ENCODE data around the gene COPZ1.

The COPZ1 gene

DNA sequence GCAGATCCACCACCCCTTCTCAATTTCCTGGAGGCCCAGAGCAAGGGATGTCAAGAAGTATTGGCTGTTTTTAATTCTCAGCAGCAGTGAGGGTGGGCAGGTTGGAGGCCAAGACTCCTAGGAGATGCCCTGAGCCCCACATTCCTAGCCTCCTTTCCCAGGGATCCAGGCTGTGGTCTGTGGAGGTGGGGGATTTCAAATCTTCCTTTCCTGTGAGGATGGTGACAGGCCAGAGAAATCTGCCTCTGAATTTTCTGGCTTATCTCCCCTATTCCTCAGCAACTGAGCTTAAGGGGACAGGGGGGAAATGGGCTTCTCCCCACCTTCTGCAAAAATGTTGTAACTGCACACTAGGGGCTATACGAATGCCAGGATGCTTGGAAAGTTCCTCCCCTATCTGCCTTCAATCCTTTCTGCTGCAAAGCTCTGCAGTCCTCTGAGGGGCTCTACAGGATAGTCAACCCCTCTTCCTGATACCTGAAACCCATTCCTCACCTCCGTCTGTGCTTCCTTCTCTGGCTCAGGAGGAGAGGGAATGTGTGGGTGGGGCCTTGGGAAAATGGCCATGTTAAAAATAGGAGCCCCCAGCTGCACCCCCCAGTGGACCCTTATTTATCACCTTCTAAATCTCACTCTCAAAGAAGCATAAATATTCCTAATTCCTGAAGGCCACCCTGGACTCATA is 32.7 kb downstream of the COPZ1 start:
- no peak overlapping the region for H3K27ac ChIP-seq (ENCODE audit: low read depth, low read length)
- peaks cover 16 to 38% (median 30%) of the 10 kb centered on the region in 5 donors for H3K4me1 ChIP-seq (ENCODE audit: control insufficient read depth in 5 of 5, insufficient read depth in 5 of 5, low read length in 5 of 5)
- no peak overlapping the region for H3K4me3 ChIP-seq (ENCODE audit: low read depth in 1 of 5, low read length in 5 of 5)
- no peaks in the 10 kb centered on the region for H3K9me3 ChIP-seq (ENCODE audit: control insufficient read depth in 5 of 5, low read length in 5 of 5)
- H3K9ac ChIP-seq (ENCODE audit: low read length in 5 of 5), result no peak overlapping the region
- no peaks in the 10 kb centered on the region for H3K27me3 ChIP-seq (ENCODE audit: control insufficient read depth in 5 of 5, insufficient read depth in 4 of 5, low read length in 5 of 5)
- peaks cover 0 to 2% (median 0%) of the 10 kb centered on the region in 5 donors for H3K36me3 ChIP-seq (ENCODE audit: control insufficient read depth in 5 of 5, insufficient read depth in 5 of 5, low read length in 5 of 5)

GRCh38 chr12:54358191-54358944 is 33.4 kb downstream of the COPZ1 start:
- H3K9me3 ChIP-seq (ENCODE audit: control insufficient read depth in 5 of 5, low read length in 5 of 5), result no peaks in the 10 kb centered on the region
- peak overlapping the region; percentile 40 to 89 (median 73) for H3K9ac ChIP-seq (ENCODE audit: low read length in 5 of 5)
- H3K4me3 ChIP-seq (ENCODE audit: low read depth in 1 of 5, low read length in 5 of 5), result peak overlapping the region; percentile 76 to 96 (median 84)
- no peaks in the 10 kb centered on the region for H3K27me3 ChIP-seq (ENCODE audit: control insufficient read depth in 5 of 5, insufficient read depth in 4 of 5, low read length in 5 of 5)
- H3K27ac ChIP-seq (ENCODE audit: low read depth, low read length), result peak overlapping the region; percentile 95
- H3K36me3 ChIP-seq (ENCODE audit: control insufficient read depth in 5 of 5, insufficient read depth in 5 of 5, low read length in 5 of 5), result no peaks in the 10 kb centered on the region
- peaks cover 11 to 31% (median 23%) of the 10 kb centered on the region in 5 donors for H3K4me1 ChIP-seq (ENCODE audit: control insufficient read depth in 5 of 5, insufficient read depth in 5 of 5, low read length in 5 of 5)

DNA sequence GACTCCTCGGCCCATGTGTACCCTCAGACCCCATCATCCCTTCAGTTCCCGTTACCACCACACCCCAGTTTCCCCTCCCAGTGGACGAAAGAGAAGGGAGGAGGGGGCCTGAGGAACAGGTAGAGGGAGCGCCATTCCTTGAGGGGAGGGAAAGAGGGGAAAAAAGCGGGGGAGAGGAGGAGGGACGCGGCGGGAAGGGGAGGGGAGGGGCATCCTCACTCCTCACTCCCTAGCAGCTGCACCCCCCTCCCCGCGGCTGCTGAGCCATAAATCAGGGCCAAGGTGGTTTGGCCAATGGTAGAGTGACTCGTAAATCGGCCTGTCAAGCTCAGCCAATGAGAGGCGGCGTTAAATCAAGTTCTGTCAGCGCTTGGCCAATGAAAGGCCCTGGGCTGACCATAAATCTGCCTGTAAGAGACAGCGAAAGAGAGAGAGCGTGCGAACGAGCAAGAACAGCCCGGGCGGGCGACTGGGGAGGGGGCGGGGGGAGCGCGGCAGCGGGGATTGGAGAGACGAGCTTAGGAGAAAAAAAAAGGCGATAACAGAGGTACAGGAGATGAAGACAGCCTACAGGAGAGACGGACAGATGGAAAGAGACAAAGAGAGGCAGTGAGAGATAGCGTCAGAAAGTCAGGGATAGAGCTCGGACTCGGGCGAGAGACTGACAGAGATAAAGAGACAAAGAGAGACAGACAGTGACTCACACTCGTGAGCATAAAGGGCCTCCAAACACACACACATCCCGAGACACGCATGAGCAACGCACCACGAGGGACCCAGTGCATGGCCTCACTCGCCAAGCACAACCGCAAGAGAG is 34.2 kb downstream of the COPZ1 start:
- Histone ChIP-seq H3K27ac (ENCODE audit: low read depth, low read length) (peak overlapping the region; percentile 95), H3K27me3 (ENCODE audit: control insufficient read depth in 5 of 5, insufficient read depth in 4 of 5, low read length in 5 of 5) (no peaks in the 10 kb centered on the region), H3K9me3 (ENCODE audit: control insufficient read depth in 5 of 5, low read length in 5 of 5) (no peaks in the 10 kb centered on the region), H3K4me3 (ENCODE audit: low read depth in 1 of 5, low read length in 5 of 5) (peak overlapping the region; percentile 76 to 96 (median 84)), H3K4me1 (ENCODE audit: control insufficient read depth in 5 of 5, insufficient read depth in 5 of 5, low read length in 5 of 5) (peaks cover 6 to 31% (median 19%) of the 10 kb centered on the region in 5 donors), H3K36me3 (ENCODE audit: control insufficient read depth in 5 of 5, insufficient read depth in 5 of 5, low read length in 5 of 5) (no peaks in the 10 kb centered on the region), H3K9ac (ENCODE audit: low read length in 5 of 5) (peak overlapping the region; percentile 68 to 89 (median 79))

GRCh38 chr12:54359762-54360351 is 34.9 kb downstream of the COPZ1 start:
- Histone ChIP-seq H3K9ac (ENCODE audit: low read length in 5 of 5) (peak overlapping the region; percentile 59 to 87 (median 68)), H3K4me3 (ENCODE audit: low read depth in 1 of 5, low read length in 5 of 5) (peak overlapping the region; percentile 58 to 85 (median 76)), H3K9me3 (ENCODE audit: control insufficient read depth in 5 of 5, low read length in 5 of 5) (no peaks in the 10 kb centered on the region), H3K27ac (ENCODE audit: low read depth, low read length) (peak overlapping the region; percentile 95), H3K27me3 (ENCODE audit: control insufficient read depth in 5 of 5, insufficient read depth in 4 of 5, low read length in 5 of 5) (no peaks in the 10 kb centered on the region), H3K36me3 (ENCODE audit: control insufficient read depth in 5 of 5, insufficient read depth in 5 of 5, low read length in 5 of 5) (no peaks in the 10 kb centered on the region), H3K4me1 (ENCODE audit: control insufficient read depth in 5 of 5, insufficient read depth in 5 of 5, low read length in 5 of 5) (peaks cover 6 to 36% (median 19%) of the 10 kb centered on the region in 5 donors)

- peak overlapping the region; percentile 95 for H3K27ac ChIP-seq (ENCODE audit: low read depth, low read length)
- no peaks in the 10 kb centered on the region for H3K9me3 ChIP-seq (ENCODE audit: control insufficient read depth in 5 of 5, low read length in 5 of 5)
- no peaks in the 10 kb centered on the region for H3K27me3 ChIP-seq (ENCODE audit: control insufficient read depth in 5 of 5, insufficient read depth in 4 of 5, low read length in 5 of 5)
- H3K4me1 ChIP-seq (ENCODE audit: control insufficient read depth in 5 of 5, insufficient read depth in 5 of 5, low read length in 5 of 5), result peaks cover 6 to 38% (median 19%) of the 10 kb centered on the region in 5 donors
- H3K9ac ChIP-seq (ENCODE audit: low read length in 5 of 5), result no peak overlapping the region
- H3K36me3 ChIP-seq (ENCODE audit: control insufficient read depth in 5 of 5, insufficient read depth in 5 of 5, low read length in 5 of 5), result no peaks in the 10 kb centered on the region
- no peak overlapping the region for H3K4me3 ChIP-seq (ENCODE audit: low read depth in 1 of 5, low read length in 5 of 5)
Observed at GRCh38 chr12:54360717-54361456, 36.0 kb downstream of the COPZ1 start.

- Histone ChIP-seq H3K4me1 (ENCODE audit: control insufficient read depth in 5 of 5, insufficient read depth in 5 of 5, low read length in 5 of 5) (peaks cover 6 to 35% (median 15%) of the 10 kb centered on the region in 5 donors), H3K9ac (ENCODE audit: low read length in 5 of 5) (no peak overlapping the region), H3K36me3 (ENCODE audit: control insufficient read depth in 5 of 5, insufficient read depth in 5 of 5, low read length in 5 of 5) (no peaks in the 10 kb centered on the region), H3K27me3 (ENCODE audit: control insufficient read depth in 5 of 5, insufficient read depth in 4 of 5, low read length in 5 of 5) (no peaks in the 10 kb centered on the region), H3K9me3 (ENCODE audit: control insufficient read depth in 5 of 5, low read length in 5 of 5) (no peaks in the 10 kb centered on the region), H3K27ac (ENCODE audit: low read depth, low read length) (no peak overlapping the region), H3K4me3 (ENCODE audit: low read depth in 1 of 5, low read length in 5 of 5) (no peak overlapping the region)
Observed at GRCh38 chr12:54363047-54363446, 38.1 kb downstream of the COPZ1 start.

DNA sequence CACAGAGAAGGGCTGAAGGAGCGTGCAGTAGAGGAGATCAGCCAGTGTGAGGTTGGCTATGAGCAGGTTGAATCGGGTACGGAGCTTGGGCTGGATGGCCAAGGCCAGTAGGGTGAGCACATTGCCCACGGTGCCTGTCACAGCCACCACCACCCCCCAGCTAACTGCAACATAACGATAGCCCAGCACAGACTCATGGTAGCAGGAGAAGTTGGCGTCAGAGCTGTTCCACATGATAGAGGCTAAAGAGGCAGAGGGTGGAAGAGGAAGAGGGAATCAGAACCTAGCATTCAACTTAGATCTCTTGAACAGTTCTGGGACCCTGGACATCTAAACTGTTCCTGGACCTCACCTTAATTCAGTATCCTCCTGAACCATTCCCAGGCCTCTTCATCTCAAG is 38.7 kb downstream of the COPZ1 start:
- H3K4me1 ChIP-seq (ENCODE audit: control insufficient read depth in 5 of 5, insufficient read depth in 5 of 5, low read length in 5 of 5), result peaks cover 2 to 35% (median 13%) of the 10 kb centered on the region in 5 donors

GRCh38 chr12:54364413-54364812 is 39.5 kb downstream of the COPZ1 start, which contains the start of gene GPR84:
GPR84 (minus strand) TSS chr12:54364486; CDS start chr12:54363851, 635 bp downstream.
- no peaks in the 10 kb centered on the region for H3K27me3 ChIP-seq (ENCODE audit: control insufficient read depth in 5 of 5, insufficient read depth in 4 of 5, low read length in 5 of 5)
- H3K9me3 ChIP-seq (ENCODE audit: control insufficient read depth in 5 of 5, low read length in 5 of 5), result no peaks in the 10 kb centered on the region
- H3K4me3 ChIP-seq (ENCODE audit: low read depth in 1 of 5, low read length in 5 of 5), result no peak within 1 kb of the TSS
- no peaks in the 10 kb centered on the region for H3K36me3 ChIP-seq (ENCODE audit: control insufficient read depth in 5 of 5, insufficient read depth in 5 of 5, low read length in 5 of 5)
- peaks cover under 1 to 38% (median 18%) of the 10 kb centered on the region in 5 donors for H3K4me1 ChIP-seq (ENCODE audit: control insufficient read depth in 5 of 5, insufficient read depth in 5 of 5, low read length in 5 of 5)
- no peak within 1 kb of the TSS for H3K27ac ChIP-seq (ENCODE audit: low read depth, low read length)
- no peak within 1 kb of the TSS for H3K9ac ChIP-seq (ENCODE audit: low read length in 5 of 5)

More for the DNA sequence above, 38.7 kb downstream of the COPZ1 start:
- Histone ChIP-seq H3K27ac (ENCODE audit: low read depth, low read length) (no peak overlapping the region), H3K9ac (ENCODE audit: low read length in 5 of 5) (no peak overlapping the region), H3K27me3 (ENCODE audit: control insufficient read depth in 5 of 5, insufficient read depth in 4 of 5, low read length in 5 of 5) (no peaks in the 10 kb centered on the region), H3K4me3 (ENCODE audit: low read depth in 1 of 5, low read length in 5 of 5) (no peak overlapping the region), H3K9me3 (ENCODE audit: control insufficient read depth in 5 of 5, low read length in 5 of 5) (no peaks in the 10 kb centered on the region), H3K36me3 (ENCODE audit: control insufficient read depth in 5 of 5, insufficient read depth in 5 of 5, low read length in 5 of 5) (no peaks in the 10 kb centered on the region)

Data from subcutaneous abdominal adipose tissue (tissue), 5 donors.